GM21526 (cell line): ENCODE results near the gene MRPL23.

Source experiments
- ATAC-seq: cut with Tn5 transposase; IDR thresholded peaks from one replicate; pipeline ENCODE4 v1.9.1; 2021; ENCODE audit warnings: moderate library complexity; ENCODE audit not compliant: unreplicated experiment, low FRiP score

MRPL23 gene

DNA sequence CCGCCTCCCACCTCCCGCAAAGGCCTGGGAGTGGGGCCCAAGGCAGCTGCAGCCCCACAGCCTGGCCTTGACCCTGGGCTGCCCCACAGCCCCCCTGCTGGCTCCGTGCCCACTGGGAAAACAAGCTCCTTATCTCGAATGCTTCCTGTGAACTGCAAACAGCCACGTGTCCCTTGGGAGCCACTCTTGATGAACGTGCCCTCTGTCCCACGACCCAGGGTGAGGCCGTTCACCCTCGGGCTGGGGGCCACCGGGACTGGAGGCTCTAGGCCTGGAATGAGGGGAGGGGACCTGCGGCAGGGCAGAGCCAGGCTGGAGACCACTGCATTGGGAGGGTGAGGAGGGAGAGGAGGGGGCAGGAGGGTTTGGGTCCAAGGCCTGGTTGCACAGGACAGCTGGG, 41.0 kb downstream of the MRPL23 start:
- no peak for ATAC-seq

GRCh38 chr11:1988667-1989317, 41.7 kb downstream of the MRPL23 start:
- ATAC-seq = no peak

GRCh38 chr11:1989953-1990352, 42.8 kb downstream of the MRPL23 start:
- ATAC-seq = no peak

- no peak for ATAC-seq
These were observed 43.9 kb downstream of the MRPL23 start for GRCh38 chr11:1990872-1991578.

DNA sequence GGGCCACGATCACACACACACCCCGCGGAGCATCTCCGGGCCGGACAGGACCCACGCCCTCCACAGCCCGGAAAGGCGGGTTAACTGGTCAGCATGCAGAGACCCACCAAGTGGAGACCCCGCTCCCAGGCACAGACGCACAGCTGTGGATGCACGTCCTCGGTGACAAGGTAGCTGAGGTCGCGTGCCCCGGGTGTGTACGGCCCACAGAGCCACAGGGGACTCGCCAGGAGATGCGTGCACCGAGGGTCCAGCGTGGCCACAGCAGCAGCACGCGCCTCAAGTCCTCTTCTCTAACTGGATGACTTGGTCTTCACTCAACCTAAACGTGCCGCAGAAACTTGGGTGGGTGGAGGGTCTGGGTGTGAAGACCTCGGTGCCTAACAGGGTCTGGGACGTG, 45.0 kb downstream of the MRPL23 start:
- ATAC-seq = no peak

DNA sequence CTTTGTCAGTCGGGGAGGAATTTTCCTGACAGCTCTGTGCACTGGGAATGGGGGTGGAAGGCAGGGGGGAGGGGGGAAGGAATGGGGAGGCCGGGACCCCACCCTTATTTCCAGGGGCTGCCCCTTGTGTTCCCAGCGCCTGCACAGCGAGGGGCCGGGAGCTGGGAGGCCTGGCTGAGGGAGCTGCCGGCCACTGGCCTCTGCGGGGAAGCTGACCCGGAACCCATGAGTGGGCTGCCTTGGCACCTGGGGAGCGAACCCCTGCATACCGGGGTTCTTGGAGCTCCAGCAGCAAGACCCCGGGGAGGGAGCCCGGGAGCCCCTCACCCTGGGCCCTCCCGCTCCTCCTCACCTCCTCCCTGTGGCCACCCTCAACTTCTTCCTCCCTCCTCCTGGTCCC, 47.0 kb downstream of the MRPL23 start:
- no peak for ATAC-seq

DNA sequence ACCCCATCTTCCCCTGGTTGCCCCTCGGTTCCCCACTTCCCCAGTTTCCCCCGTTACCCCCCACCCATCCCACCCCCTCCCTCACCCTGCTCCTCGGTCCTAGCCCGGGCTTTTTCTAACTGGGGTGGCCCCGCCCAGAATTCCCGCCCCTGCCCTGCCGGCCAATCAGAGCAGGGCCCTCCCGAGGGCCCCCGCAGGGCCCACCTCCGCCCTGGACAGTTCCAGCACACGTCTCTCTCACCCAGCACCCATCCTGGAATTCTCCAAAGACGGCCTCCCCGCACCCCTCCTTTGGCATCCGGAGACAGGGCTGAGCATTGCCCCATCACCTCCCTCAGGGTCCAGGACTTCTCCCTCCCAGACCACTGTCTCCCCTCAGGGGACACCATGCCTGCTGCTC, 50.6 kb downstream of the MRPL23 start, which contains the start of gene H19:
Gene H19 (minus strand): TSS at position 88 of the 400 bp plus-strand sequence.
- ATAC-seq = no peak

- no peak for ATAC-seq
These were observed 51.2 kb downstream of the MRPL23 start for GRCh38 chr11:1998290-1998689.

DNA sequence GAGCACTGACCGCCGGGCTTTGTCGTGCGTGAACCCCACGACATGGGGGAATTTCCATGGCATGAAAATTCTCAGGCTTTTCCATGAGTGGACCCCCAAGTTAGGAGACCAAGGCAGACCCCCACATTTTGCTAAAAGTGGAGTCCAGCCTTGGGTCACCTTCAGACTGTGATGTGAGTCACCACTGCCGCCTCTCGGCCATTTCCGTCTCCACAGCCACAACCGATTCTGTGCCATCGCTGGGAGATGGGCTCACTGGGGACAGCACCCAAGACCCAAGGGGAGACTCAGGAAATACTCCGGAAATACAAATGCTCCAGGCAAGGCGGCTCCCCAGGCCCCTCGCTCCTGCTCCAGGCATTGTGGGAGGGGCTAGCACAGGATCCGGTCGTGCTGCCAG, 51.7 kb downstream of the MRPL23 start:
- no peak for ATAC-seq

DNA sequence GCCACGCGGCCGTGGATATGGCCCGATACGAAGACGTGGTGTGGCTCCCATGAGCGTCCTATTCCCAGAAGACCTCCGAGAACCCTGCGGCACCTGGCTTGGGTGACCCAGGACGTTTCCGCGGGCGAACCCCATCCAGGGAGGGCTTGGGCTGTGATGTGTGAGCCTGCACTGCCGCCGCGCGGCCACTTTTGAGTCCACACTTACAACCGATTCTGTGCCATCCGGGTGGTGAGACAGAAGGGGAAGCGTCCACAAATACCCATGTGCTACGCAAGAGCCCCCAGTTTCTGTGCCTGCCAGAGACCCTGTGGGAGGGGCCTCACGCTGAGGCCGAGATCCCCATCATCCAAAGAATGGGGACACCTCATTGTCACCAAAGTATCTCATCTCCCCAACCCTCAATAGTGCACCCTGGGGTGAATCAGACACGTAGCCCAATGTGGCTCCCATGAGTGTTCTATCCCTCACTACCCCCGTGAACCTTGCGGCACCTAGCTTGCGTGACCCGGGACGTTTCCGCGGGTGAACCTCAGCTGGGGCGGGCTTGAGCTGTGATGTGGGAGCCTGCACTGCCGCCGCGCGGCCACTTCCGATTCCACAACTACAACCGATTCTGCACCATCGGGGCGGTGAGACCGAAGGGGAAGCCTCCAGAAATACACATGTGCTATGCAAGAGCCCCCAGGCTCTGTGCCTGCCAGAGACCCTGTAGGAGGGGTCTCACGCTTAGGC, 55.1 kb downstream of the MRPL23 start:
- no peak for ATAC-seq

GRCh38 chr11:2002807-2003206, 55.7 kb downstream of the MRPL23 start:
- no peak for ATAC-seq

DNA sequence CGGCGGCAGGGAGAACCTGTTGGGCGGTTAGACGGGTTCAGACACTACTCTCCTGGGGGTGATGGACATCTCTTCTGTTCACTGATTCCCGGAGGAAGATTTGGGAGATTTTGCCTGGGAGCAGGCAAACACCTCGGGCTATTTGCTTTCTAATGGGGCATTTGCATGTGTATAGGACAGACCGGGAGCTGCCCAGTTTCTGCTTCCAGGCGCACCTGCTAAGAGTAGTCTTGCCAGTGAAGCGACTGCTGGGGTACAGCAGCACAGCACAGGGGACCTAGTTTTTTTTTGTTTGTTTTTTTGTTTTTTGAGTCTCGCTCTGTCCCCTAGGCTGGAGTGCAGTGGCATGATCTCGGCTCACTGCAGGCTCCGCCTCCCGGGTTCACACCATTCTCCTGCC, 57.3 kb downstream of the MRPL23 start:
- no peak for ATAC-seq
